H9 (cell line): ENCODE results near the gene GPR143. TPM values are rescaled to one million over a fixed set of nuclear protein-coding genes. Genes with fewer than 3 reads are reported as not detected.

Source experiments
- DNase-seq: peaks from one replicate; pipeline ENCODE4 v3.0.0-alpha.2; 2017
- H2AFZ ChIP-seq: one replicate; pipeline ENCODE4 v1.6.1; 2013; ENCODE audit warnings: mild to moderate bottlenecking, low read length, control low read depth, moderate library complexity
- H2AK5ac ChIP-seq: 2 replicates; pipeline ENCODE4 v1.6.1; 2013; ENCODE audit warnings: low read length, control low read depth, mixed read lengths; ENCODE audit not compliant: insufficient read length
- H2BK120ac ChIP-seq: one replicate; pipeline ENCODE4 v1.6.1; 2013; ENCODE audit warnings: low read depth, mild to moderate bottlenecking, low read length, control low read depth, inconsistent platforms; ENCODE audit not compliant: poor library complexity, severe bottlenecking
- H2BK12ac ChIP-seq: 2 replicates; pipeline ENCODE4 v1.6.1; 2013; ENCODE audit warnings: low read length, control low read depth, mixed read lengths, low read depth; ENCODE audit not compliant: insufficient read length
- H2BK15ac ChIP-seq: 2 replicates; pipeline ENCODE4 v1.6.1; 2013; ENCODE audit warnings: low read depth, low read length, control low read depth
- H2BK20ac ChIP-seq: one replicate; pipeline ENCODE4 v1.6.1; 2013; ENCODE audit warnings: low read depth, mild to moderate bottlenecking, low read length, control low read depth, inconsistent platforms; ENCODE audit not compliant: poor library complexity, severe bottlenecking
- H2BK5ac ChIP-seq: 2 replicates; pipeline ENCODE4 v1.6.1; 2013; ENCODE audit warnings: low read length, control low read depth, mixed read lengths; ENCODE audit not compliant: insufficient read length
- H3K14ac ChIP-seq: 2 replicates; pipeline ENCODE4 v1.6.1; 2013; ENCODE audit warnings: low read length, control low read depth; ENCODE audit not compliant: insufficient read depth
- H3K18ac ChIP-seq: 2 replicates; pipeline ENCODE4 v1.6.1; 2013; ENCODE audit warnings: low read depth, mild to moderate bottlenecking, mixed read lengths, low read length, control low read depth; ENCODE audit not compliant: insufficient read length
- H3K23ac ChIP-seq: 2 replicates; pipeline ENCODE4 v1.6.1; 2013; ENCODE audit warnings: low read length, control low read depth, mixed read lengths, low read depth; ENCODE audit not compliant: insufficient read length
- H3K23me2 ChIP-seq: 2 replicates; pipeline ENCODE4 v1.6.1; 2013; ENCODE audit warnings: low read depth, mild to moderate bottlenecking, mixed read lengths, low read length, control low read depth; ENCODE audit not compliant: insufficient read length, poor library complexity, severe bottlenecking
- H3K27ac ChIP-seq: 2 replicates; pipeline ENCODE4 v1.5.1; 2013; ENCODE audit warnings: low read length, control low read depth, mixed read lengths, low read depth; ENCODE audit not compliant: insufficient read length
- H3K27me3 ChIP-seq: 2 replicates; pipeline ENCODE4 v1.6.1; 2013; ENCODE audit warnings: low read length, control low read depth, inconsistent platforms; ENCODE audit not compliant: insufficient read depth
- H3K4ac ChIP-seq: 2 replicates; pipeline ENCODE4 v1.6.1; 2013; ENCODE audit warnings: low read depth, mild to moderate bottlenecking, control low read depth, inconsistent platforms, low read length, moderate library complexity
- H3K4me1 ChIP-seq: 2 replicates; pipeline ENCODE4 v1.6.1; 2013; ENCODE audit warnings: low read length, control low read depth, inconsistent platforms; ENCODE audit not compliant: insufficient read depth
- H3K4me2 ChIP-seq: 2 replicates; pipeline ENCODE4 v1.6.1; 2013; ENCODE audit warnings: low read length, control low read depth, mixed read lengths; ENCODE audit not compliant: insufficient read length, insufficient read depth
- H3K56ac ChIP-seq: 2 replicates; pipeline ENCODE4 v1.6.1; 2013; ENCODE audit warnings: low read depth, mild to moderate bottlenecking, mixed read lengths, low read length, control low read depth; ENCODE audit not compliant: insufficient read length
- H3K79me1 ChIP-seq: 2 replicates; pipeline ENCODE4 v1.6.1; 2013; ENCODE audit warnings: low read depth, mild to moderate bottlenecking, moderate library complexity, low read length, control low read depth, inconsistent platforms; ENCODE audit not compliant: insufficient read depth, poor library complexity, severe bottlenecking
- H3K79me2 ChIP-seq: 2 replicates; pipeline ENCODE4 v1.6.1; 2013; ENCODE audit warnings: low read length, control low read depth, inconsistent platforms; ENCODE audit not compliant: insufficient read depth
- H3K9ac ChIP-seq: 2 replicates; pipeline ENCODE4 v1.6.1; 2013; ENCODE audit warnings: low read length, control low read depth, mixed read lengths; ENCODE audit not compliant: insufficient read length; ENCODE audit errors: extremely low read depth
- H3K9me3 ChIP-seq: one replicate; pipeline ENCODE4 v1.6.1; 2013; ENCODE audit warnings: low read depth, low read length, inconsistent platforms; ENCODE audit not compliant: control insufficient read depth
- H3T11ph ChIP-seq: one replicate; pipeline ENCODE4 v1.6.1; 2013; ENCODE audit warnings: mild to moderate bottlenecking, low read length, control low read depth, inconsistent platforms
- H4K20me1 ChIP-seq: one replicate; pipeline ENCODE4 v1.6.1; 2013; ENCODE audit not compliant: control insufficient read depth, insufficient read length, insufficient read depth
- H4K5ac ChIP-seq: 2 replicates; pipeline ENCODE4 v1.6.1; 2013; ENCODE audit warnings: low read depth, mild to moderate bottlenecking, mixed read lengths, low read length, control low read depth; ENCODE audit not compliant: insufficient read length
- H4K8ac ChIP-seq: replicated peaks from 2 replicates; pipeline ENCODE4 v1.6.1; 2013; ENCODE audit warnings: low read length, control low read depth, mixed read lengths, low read depth; ENCODE audit not compliant: insufficient read length
- H4K91ac ChIP-seq: 2 replicates; pipeline ENCODE4 v1.6.1; 2013; ENCODE audit warnings: low read depth, mild to moderate bottlenecking, moderate library complexity, mixed read lengths, low read length, control low read depth; ENCODE audit not compliant: insufficient read length
- H3K27ac Mint-ChIP-seq, 3 experiments: 2 replicates in 2 of 3; 3 replicates in 1 of 3; pipeline ENCODE4 v1.8.0; 2020 to 2021; ENCODE audit warnings: mixed read lengths in 3 of 3, mild to moderate bottlenecking in 1 of 3, moderate library complexity in 1 of 3
- H3K27me3 Mint-ChIP-seq: 2 replicates; pipeline ENCODE4 v1.8.0; 2021; ENCODE audit warnings: low read depth, mild to moderate bottlenecking, moderate library complexity, mixed read lengths
- H3K36me3 Mint-ChIP-seq, 3 experiments: 2 replicates in 2 of 3; 3 replicates in 1 of 3; pipeline ENCODE4 v1.8.0; 2020 to 2021; ENCODE audit warnings: low read depth in 3 of 3, mixed read lengths in 3 of 3; ENCODE audit not compliant: insufficient read depth in 1 of 3
- H3K4me1 Mint-ChIP-seq, 2 experiments: 2 replicates each; pipeline ENCODE4 v1.8.0; 2020; ENCODE audit warnings: mixed read lengths in 2 of 2
- H3K4me3 Mint-ChIP-seq, 2 experiments: 2 replicates in 1 of 2; 3 replicates in 1 of 2; pipeline ENCODE4 v1.8.0; 2020 to 2021; ENCODE audit warnings: mild to moderate bottlenecking in 2 of 2, mixed read lengths in 2 of 2, moderate library complexity in 1 of 2
- H3K9me3 Mint-ChIP-seq, 2 experiments: 2 replicates in 1 of 2; 3 replicates in 1 of 2; pipeline ENCODE4 v1.8.0; 2020; ENCODE audit warnings: mild to moderate bottlenecking in 2 of 2, mixed read lengths in 2 of 2, moderate library complexity in 1 of 2
- WGBS: extraction: QIAGEN DNeasy Blood & Tissue Kit; methylation state at CpG from one replicate; pipeline ENCODE4 v1.1.7; 2013; ENCODE audit warnings: missing lambda C conversion rate, low lambda C conversion rate, mixed read lengths; ENCODE audit not compliant: insufficient read length; ENCODE audit errors: extremely low coverage; 5-methylcytosine and 5-hydroxymethylcytosine counted together
- total RNA-seq: library from RNA; stranded (reverse); gene quantifications from 2 replicates; pipeline ENCODE4 v1.2.1, GENCODE V29; 2021
- TF ChIP-seq, protein P1 (sequence below): fragments of 200-600 bp; sonication (generic); conservative IDR thresholded peaks from 3 replicates; pipeline ENCODE4 v1.8.0; 2021; ENCODE audit warnings: antibody characterized with exemption, mild to moderate bottlenecking

The GPR143 gene
- total RNA-seq, 1 experiment from 2014 or later = 7.1 TPM

DNA sequence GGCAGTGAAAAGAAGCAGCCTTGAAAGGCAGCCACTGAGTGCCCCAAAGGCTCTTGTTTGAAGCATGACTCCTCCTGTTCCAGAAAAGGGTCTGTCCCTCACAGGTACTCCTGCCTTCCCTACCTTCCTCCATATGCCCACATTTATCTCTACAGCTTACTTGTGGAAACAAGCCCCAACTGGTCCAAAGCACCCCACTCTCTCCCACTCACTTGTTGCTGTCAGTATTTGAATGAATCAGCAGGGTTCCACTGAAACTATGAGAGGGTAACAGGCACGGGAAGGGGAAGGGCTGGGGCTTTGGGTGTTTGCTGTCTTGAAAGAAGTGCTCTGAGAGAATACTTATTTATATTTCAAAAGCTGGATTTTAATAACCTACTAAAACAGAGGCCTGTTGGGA is 34.9 kb downstream of the GPR143 start:
- Histone ChIP-seq H3K18ac (no peak overlapping the region), H3K4me1 (no peaks in the 10 kb centered on the region), H4K91ac (no peak overlapping the region), H3K79me1 (no peaks in the 10 kb centered on the region), H3K23ac (no peak overlapping the region), H2BK120ac (no peak overlapping the region), H2BK15ac (no peak overlapping the region), H4K20me1 (no peaks in the 10 kb centered on the region), H2BK5ac (no peak overlapping the region), H3K9me3 (peaks cover 36% of the 10 kb centered on the region), H3K23me2 (no peaks in the 10 kb centered on the region), H4K5ac (no peak overlapping the region), H2BK12ac (no peak overlapping the region), H3K56ac (no peak overlapping the region), H3K9ac (no peak overlapping the region), H3K27me3 (no peaks in the 10 kb centered on the region), H3K27ac (no peak overlapping the region), H4K8ac (no peak overlapping the region), H3K4me2 (no peak overlapping the region), H2BK20ac (no peak overlapping the region), H2AFZ (no peak overlapping the region), H3K14ac (no peak overlapping the region), H3T11ph (no peak overlapping the region), H2AK5ac (no peak overlapping the region), H3K79me2 (no peaks in the 10 kb centered on the region), H3K4ac (no peak overlapping the region)
- Mint-ChIP-seq H3K4me3 (no peak overlapping the region), H3K27ac (no peak overlapping the region), H3K4me1 (no peaks in the 10 kb centered on the region), H3K36me3 (peaks cover 34 to 53% (median 47%) of the 10 kb centered on the region in 3 experiments), H3K27me3 (peaks cover 10% of the 10 kb centered on the region), H3K9me3 (peaks cover 43 to 52% of the 10 kb centered on the region in 2 experiments)
- no peak for DNase-seq
- WGBS = no CpG with 5 or more reads among the region's 1 CpG
- TF ChIP-seq, protein P1, sequence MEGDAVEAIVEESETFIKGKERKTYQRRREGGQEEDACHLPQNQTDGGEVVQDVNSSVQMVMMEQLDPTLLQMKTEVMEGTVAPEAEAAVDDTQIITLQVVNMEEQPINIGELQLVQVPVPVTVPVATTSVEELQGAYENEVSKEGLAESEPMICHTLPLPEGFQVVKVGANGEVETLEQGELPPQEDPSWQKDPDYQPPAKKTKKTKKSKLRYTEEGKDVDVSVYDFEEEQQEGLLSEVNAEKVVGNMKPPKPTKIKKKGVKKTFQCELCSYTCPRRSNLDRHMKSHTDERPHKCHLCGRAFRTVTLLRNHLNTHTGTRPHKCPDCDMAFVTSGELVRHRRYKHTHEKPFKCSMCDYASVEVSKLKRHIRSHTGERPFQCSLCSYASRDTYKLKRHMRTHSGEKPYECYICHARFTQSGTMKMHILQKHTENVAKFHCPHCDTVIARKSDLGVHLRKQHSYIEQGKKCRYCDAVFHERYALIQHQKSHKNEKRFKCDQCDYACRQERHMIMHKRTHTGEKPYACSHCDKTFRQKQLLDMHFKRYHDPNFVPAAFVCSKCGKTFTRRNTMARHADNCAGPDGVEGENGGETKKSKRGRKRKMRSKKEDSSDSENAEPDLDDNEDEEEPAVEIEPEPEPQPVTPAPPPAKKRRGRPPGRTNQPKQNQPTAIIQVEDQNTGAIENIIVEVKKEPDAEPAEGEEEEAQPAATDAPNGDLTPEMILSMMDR = no peak
